ENCODE data around the gene LYST.
"Not testable (repeated sequence)": the region's sequence is repeated elsewhere in the genome, so short reads cannot be mapped to it uniquely, and the experiment has no call there.

LYST gene

DNA sequence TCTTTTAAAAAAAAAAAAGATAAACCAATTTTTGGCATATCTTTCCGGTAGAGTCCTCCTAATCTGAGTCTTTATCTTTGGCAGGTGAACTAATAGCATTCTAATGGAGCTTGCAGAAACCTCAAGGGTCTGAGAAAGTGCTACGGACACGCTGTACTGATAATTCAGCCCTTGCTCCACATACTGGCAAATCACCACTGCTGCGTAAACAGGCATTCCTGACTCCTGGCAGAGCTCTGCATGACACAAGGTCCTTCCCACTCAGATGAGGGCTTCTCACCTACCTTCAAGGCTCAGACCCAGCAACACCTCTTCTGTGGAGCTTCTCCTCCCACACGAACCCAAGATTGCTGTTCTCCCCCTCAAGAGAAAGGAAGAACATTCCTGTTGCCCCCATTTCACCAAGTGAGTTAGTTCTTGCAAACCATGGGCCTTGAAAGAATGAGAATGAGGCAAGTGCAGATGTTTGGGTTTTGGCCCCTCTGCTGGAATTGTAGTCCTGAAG, 48.0 kb downstream of the LYST start:
- DNase-seq (ENCODE audit: low read depth), result no peak

DNA sequence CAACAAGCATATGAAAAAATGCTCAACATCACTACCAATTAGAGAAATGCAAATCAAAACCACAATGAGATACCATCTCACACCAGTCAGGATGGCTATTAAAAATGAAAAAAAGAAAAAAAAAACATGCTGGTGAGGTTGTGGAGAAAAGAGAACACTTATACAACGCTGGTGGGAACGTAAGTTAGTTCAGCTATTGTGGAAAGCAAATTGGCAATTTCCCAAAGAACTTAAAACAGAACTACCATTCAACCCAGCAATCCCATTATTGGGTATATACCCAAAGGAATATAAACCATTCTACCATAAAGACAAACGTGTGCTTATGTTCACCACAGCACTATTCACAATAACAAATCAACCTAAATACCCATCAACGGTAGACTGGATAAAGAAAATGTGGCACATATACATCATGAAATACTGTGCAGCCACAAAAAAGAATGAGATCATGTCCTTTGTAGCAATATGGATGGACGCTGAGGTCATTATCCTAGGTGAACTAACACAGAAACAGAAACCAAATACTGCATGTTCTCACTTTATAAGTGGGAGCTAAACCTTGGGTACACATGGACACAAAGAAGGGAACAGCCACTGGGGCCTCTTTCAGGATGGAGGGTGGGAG, 49.5 kb downstream of the LYST start:
- no peak for DNase-seq (ENCODE audit: low read depth)

DNA sequence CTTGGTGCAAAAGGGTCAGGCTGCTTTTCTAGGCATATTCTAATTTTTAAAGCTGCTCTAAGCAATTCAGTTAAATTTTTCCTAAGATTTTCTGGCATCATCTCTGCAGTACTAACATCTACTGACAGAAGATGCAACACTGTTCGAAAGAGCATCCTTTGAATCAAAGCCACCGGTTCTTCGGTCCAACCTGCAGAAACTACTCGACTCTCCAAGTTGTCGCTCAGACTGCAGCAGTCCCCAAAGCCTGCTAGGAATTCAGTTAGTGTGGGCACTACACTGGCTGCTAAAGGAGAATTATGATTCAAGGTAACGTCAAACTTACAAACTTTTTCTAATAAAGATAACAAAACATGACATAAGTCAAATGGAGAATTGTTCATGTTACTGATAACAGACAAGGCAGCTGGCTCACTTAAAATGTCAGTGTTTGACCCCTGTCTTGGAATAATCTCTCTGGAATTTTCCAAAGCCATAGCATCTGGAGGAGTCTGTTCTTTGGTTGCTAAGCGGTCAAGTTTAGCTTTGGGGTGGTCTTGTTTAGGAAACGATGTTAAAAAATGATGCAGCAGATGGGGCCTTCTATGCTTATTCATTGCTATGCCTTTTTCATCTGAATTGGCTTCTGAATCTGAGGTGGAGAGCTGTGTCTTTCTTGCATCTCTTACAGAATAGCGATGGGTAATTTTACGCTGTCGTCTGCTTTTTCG, 56.9 kb downstream of the LYST start:
- no peak for DNase-seq (ENCODE audit: low read depth)

DNA sequence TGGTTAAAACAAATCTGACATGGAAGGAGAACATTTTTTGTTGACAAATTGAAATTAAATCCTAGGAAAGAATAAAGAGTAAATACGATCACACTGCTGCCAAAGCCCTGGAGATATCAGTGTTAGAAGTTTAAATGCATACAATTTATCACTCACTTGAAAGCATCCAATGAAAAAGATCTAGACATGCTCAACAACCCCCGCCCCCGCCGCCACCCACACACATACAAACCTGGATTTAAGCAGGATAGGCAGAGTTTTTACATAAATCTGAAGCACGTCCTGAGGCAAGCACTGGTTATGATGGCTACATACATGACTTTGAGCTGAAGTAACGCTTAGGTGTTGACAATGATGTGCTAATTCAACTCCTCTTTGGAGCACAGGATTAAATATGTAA, 58.5 kb downstream of the LYST start:
- no peak for DNase-seq (ENCODE audit: low read depth)

DNA sequence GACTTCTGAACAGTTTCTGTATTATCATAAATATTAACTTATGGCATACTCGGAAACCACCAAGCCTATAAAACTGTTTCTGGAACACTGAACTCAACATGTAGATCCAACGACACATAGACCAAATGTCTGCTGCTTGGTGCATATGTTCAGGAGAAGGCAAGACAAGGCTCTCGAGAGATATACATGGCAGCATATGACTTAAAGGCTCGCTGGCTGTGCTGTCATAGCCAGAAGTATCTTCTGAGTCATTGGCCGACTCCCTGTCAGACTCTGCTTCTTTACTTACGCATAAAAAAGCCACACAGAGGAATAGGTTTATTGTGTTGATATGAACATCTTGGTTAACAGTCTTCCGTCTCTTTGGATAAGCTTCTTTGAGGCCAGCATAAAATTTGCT, 60.6 kb downstream of the LYST start:
- DNase-seq (ENCODE audit: low read depth), result no peak

DNA sequence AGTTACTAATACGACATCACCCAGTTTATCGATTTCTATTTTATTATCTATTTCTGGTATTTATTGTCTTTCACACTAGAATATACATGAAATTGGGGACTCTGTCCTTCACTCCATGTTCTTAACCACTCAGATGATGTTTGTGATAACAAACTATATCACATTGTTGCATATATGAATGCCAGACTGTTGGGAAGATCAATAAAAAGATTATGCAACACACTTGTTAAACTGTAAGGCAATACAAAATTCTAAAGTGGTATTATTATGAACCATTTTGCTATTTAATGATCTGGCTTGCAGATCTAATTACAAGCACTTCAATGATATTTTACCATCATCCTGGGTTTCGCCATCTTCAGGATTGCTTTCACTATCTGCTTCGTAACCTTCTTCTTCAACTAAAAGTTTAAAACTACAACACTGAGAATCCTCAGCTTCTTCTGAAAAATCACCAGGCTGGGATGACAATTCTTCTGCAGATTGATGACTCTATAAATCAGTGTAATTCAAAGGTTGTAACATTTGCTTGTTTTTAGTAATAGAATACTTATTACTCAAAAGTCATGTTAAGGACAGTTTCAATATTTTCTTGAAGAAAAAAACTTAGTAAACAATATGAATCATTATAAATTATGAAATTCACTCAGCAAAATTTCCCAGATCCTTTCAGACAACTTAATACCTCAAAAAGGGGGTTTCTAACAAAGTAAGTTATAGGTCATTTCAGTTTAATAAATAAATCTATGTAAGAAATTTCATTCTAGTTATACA, 63.9 kb downstream of the LYST start:
- no peak for DNase-seq (ENCODE audit: low read depth)

DNA sequence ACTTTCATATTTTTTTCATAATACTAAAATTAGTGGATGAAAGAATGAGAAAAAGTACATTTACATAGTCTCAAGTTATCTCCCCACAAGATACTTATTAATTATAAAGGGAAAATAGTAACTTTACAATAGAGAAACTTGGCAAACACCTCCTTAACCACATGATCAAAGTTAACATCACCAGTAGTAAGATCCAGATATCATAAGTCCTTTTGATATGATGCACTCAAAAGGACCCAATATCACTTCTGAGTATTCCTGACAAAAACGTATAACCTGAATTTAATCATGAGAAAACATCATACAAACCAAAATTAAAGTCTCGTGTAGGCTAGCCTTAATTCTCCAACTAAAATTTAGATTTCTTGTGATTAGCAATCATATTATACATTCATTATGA, 67.4 kb downstream of the LYST start:
- DNase-seq (ENCODE audit: low read depth), result no peak

DNA sequence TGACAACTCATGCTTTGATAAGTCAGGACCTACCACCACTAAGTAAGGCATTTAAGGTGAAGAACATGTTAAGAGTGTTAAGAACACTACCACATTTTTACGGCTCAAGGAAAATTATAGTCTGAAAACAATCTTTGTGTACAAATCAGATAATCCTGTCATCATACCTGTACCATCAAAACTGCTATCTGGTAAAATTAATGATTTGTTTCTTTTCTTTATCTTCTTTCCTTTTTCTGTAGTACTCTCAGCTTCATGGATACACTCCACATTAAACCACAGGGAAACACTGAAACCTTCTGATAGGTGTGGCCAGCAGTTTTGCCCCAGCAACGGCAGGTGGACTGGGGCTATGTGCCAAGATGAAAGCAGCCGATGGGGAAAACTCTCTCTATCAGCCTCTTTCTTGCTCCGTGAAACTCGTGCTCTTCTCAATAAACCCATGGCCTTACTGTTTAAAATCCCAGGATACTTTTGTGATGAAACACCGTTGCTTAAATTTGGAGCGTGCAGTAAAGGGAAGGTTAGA, 75.1 kb downstream of the LYST start:
- no peak for DNase-seq (ENCODE audit: low read depth)

DNA sequence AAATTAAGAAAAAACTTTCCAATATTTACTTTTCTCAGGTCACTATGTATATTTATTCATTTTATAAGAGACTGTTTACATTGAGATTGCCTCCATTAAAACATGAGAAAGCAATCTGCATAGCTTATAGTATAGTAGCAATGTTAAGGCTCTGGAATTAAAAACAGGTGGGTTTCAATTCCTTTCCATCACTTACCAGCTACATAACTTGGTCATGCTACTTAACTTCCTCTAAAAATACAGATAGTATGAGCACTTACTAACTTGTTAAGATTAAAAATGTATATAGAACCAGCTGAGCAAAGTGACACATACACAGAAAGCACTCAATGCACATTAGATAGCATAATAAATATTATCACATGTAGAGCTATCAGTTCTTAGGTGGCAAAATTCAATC, 76.6 kb downstream of the LYST start:
- DNase-seq (ENCODE audit: low read depth), result no peak

DNA sequence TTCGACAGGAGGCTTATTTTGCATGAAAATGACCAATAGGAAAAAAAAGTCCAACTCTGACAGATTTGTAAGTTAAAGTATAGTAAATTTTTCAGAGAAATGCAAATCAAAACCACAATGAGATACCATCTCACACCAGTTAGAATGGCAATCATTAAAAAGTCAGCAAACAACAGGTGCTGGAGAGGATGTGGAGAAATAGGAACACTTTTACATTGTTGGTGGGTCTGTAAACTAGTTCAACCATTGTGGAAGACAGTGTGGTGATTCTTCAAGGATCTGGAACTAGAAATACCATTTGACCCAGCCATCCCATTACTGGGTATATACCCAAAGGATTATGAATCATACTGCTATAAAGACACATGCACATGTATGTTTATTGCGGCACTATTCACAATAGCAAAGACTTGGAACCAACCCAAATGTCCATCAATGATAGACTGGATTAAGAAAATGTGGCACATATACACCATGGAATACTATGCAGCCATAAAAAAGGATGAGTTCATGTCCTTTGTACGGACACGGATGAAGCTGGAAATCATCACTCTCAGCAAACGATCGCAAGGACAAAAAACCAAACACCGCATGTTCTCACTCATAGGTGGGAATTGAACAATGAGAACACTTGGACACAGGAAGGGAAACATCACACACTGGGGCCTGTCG, 80.3 kb downstream of the LYST start:
- not testable (repeated sequence) for DNase-seq (ENCODE audit: low read depth)

DNA sequence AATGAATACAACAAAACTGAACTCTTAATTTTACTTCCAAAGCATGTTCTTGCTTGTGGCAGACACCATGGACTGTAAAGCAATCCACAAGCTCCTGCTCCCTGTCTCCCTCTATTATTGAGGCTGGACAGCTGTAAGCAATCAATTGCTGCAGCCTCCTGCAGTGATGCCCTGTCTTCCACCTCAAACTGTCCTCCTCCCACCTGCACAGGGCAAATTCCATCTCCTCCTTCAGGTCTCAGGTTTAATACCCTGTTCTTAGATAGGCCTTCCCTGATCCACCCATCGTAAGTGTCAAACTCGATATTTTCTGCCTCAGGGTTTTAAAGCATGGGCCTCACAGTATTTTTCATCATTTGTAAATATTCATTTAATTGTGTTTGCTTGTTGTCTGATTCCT, 81.8 kb downstream of the LYST start:
- no peak for DNase-seq (ENCODE audit: low read depth)

DNA sequence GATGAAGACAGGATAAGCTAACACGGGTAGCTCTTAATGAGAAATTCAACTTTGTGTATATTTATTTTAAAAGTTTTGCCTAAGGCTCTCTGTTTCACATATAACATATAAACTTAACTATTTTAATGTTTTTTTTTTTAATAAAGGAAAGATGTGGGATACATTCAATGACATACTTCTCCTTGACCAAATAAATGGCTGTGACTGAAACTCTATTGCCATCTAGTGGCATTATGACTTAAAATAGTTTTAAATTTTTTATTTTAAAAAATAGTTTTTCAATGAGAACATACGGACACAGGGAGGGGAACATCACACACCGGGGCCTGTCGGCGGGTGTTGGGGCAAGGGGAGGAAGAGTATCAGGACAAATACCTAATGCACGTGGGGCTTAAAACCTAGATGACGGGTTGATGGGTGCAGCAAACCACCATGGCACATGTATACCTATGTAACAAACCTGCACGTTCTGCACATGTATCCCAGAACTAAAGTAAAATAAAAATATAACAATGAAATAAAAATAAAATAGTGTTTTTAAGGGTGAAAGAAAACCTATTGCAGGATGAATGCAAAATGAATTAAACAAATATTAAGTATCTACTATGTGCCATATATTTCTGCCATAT, 83.4 kb downstream of the LYST start:
- DNase-seq (ENCODE audit: low read depth), result no peak

DNA sequence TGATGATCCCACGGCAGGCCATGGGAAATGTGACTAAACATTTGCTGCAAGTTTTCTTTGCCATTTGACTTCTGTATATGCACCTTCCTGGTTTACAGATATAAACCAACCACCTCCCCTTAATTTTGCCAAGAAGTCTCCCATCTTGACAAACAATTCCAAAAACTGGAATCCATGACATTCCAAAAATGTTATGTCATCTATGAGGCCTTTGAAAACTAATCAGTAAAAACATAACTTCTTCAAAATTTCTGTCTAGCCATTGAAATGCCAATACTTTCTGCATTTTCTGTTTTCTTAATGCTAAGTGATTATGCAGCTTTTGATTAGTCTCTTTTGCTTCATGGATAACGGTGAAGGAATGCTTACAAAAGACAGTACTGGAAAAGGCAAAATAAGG, 84.1 kb downstream of the LYST start:
- no peak for DNase-seq (ENCODE audit: low read depth)

DNA sequence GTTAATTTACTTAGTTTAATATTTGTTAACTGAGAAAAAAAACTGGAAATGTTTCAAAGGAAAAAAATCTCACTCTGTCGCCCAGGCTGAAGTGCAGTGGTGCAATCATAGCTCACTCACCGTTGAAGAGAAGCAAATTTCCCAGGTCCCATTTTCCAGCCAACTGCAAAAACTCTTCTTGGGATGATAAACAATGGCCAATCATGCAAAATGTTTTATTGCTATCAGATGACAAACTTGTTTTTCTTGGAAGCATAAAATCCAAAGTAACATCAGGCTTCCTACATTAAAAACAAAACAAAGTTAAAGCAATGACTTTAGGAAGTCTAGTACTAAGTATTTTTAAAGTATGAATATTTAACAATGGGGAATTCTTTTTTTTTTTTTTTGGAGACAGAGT, 84.9 kb downstream of the LYST start:
- DNase-seq (ENCODE audit: low read depth), result no peak

DNA sequence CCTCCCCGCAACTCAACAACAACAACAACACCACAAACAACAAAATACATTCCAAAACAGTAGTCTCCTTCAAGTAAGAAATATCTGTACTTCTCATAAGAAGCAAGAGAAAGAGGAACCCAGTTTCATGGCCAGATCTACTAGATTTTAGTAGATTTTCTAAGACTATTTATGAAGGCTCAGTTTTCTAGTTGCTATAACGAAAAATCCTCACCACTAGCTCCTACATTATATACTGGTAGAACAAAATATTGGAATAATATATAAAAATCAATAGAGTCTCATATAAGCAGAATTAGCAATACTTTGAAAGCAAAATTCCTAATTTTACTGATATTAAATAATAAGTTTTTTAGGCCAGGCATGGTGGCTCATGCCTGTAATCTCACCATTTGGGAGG, 86.9 kb downstream of the LYST start:
- no peak for DNase-seq (ENCODE audit: low read depth)

DNA sequence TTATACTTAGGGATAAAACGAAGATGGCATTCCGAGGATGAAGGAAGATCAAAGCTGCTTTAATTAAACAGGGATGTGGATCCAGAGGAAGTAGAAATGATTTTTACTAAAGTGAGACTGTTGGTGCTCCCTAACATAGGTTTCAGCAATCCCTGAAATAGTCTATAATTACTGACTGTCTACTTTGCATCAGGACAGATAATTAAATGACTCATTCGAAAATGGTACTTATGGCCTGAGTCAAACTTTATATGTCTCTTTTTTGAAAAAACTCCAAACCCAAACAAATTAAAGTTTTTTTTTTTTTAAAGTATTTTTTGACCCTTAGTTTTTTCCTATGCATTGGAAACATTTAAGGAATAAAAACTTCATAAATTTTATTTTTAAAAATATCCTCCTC, 90.3 kb downstream of the LYST start:
- no peak for DNase-seq (ENCODE audit: low read depth)

DNA sequence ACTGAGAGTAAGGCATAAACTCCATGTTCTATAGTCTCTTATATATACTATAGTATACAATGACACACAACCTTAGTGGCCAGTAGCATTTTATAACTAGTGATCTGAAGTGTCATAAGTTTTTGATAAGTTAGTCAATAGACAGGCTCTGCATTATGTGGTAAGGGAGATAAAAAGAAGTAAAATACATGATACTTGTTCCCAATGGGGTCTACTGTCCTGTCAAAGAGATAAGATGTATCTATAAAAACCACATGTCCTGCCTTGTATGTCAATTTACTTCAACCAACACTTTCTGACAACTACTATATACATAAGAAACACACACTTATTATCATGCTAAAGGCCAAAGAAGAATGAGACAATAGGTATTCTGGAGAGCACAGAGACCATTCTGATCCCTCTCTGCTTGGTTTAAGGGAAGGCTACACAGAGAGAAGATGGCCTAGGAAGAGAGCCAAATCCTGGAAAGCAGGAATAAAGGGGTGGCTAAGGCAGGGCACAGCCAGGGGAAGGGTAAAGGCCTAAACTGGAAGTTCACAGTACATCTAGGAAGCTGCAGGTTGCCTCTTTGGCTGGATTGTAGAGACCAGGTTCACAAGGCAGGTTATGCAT, 91.4 kb downstream of the LYST start:
- DNase-seq (ENCODE audit: low read depth), result no peak

DNA sequence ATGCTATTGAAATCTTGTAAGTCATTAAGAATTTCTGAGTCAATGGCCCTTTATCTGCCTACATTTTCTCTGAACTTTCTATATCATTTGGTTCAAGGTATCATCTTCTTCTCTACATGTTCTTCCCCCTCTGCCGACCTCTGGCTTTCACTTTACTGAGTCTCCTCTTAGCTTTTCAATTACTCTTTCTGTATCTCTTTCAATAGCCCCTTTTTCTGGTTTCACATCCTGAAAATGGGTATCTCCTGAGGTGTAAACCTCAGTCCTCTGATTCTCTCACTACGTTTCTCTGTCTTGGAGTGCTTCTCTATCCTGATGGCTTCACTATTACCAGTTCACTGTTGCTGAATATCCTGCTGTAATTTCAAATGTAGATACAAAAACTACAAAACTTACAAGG, 98.9 kb downstream of the LYST start:
- no peak for DNase-seq (ENCODE audit: low read depth)

DNA sequence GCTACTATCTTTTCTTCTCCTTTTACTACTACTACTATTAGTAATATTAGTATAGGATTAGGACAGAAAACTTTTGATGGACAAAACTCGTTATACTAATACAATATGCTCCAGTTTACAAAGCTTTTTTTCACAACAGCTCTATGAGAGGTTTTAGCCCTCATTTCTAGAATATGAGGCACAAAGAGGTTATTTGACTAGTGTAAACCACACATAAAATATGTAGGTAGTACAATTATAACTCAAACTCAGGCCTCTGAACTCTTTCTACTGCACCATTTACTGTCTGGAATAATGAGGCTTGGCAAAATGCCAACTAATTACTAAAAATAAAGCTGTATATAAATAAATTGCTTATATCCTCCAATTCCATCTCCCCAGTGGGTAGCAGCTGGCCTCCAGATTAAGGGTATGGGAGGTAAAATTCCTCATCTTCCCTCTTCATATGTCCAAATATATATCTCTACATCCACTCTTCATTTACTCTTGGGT, 99.9 kb downstream of the LYST start:
- DNase-seq (ENCODE audit: low read depth), result no peak

DNA sequence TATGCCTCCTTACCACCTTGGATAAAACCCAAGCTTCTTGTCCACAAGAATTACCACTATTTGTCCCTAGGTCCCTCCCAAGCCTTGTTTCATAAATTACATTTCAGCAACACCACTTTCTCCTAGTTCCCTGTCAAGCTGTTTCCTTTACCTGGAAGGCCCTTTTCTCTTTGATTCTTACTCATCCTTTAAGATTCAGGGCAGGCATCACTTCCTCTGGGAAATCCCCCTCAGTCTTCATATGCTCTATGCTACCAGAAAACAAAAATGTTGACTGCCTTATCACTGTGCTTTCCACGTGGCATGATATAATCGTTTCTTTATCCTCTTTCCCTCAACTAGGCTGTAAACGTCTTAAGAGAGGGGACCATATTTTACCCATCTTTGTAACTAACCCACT, 102.7 kb downstream of the LYST start:
- no peak for DNase-seq (ENCODE audit: low read depth)

DNA sequence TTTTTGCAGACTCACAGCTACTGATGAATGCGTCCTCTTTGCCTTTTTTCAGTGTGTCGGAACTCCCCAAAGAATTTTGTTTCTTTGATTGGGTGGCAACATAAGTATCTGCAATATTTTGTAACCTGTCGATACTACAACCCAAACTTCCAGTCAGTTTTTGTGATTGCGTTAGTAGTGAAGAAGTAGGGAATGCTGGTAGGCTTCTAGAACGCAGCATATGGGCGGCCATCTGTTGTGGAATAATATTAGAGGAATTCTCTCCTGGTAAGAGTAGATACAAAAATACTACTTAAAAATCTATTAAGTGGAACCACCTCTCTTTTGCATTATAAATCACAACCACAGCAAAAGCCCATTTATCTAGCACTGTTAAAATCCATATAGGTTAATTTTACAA, 107.4 kb downstream of the LYST start:
- no peak for DNase-seq (ENCODE audit: low read depth)
